HG03354 (cell line): ENCODE measurements around the gene PPP2R2D.

Source experiments
- ATAC-seq: cut with Tn5 transposase; IDR thresholded peaks from one replicate; pipeline ENCODE4 v1.9.1; 2021; ENCODE audit warnings: mild to moderate bottlenecking; ENCODE audit not compliant: unreplicated experiment, poor library complexity, severe bottlenecking

PPP2R2D gene

GRCh38 chr10:131865223-131865917, 35.4 kb upstream of the PPP2R2D start:
- ATAC-seq = no peak

GRCh38 chr10:131866673-131867072, 34.1 kb upstream of the PPP2R2D start:
- ATAC-seq = no peak

- no peak for ATAC-seq
Observed at GRCh38 chr10:131868436-131868835, 32.4 kb upstream of the PPP2R2D start.

DNA sequence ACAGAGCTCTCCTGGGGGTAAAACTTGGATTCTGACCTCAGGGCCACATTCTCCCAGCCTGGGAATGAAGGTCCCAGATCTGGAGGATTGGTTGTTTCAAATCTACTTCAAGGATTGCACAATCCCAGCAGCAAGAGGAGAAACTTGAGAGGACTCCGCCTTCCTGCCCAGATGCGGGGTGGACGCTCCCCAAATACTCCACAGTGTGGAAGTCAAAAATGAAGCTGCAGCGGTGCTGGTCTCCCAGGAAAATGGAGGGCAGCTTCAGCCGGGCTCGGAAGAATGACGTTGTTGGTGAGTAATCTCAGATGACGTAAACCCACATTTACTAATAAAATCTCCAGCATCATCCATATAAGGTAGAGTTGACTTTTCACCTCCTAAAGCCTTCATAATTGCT, 31.5 kb upstream of the PPP2R2D start:
- ATAC-seq = no peak

DNA sequence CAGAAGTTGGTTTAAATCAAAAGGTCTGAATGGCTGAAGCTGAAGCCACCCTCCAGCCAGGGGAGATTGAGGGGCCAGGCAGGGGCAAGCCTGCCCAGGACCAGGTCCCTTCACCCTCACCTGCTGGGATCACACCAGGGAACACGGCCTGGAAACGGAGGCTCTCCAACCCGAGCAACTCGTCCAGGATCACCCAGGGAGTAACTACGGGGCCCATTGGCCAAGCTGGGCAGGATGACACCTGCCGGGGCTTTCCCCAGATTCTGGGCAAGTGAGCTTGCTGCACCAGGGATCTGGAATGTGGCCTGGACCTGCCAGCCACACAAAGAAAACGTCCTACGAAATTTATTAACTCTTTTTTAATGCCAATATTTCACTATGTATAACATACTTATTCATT, 30.4 kb upstream of the PPP2R2D start:
- ATAC-seq = no peak

DNA sequence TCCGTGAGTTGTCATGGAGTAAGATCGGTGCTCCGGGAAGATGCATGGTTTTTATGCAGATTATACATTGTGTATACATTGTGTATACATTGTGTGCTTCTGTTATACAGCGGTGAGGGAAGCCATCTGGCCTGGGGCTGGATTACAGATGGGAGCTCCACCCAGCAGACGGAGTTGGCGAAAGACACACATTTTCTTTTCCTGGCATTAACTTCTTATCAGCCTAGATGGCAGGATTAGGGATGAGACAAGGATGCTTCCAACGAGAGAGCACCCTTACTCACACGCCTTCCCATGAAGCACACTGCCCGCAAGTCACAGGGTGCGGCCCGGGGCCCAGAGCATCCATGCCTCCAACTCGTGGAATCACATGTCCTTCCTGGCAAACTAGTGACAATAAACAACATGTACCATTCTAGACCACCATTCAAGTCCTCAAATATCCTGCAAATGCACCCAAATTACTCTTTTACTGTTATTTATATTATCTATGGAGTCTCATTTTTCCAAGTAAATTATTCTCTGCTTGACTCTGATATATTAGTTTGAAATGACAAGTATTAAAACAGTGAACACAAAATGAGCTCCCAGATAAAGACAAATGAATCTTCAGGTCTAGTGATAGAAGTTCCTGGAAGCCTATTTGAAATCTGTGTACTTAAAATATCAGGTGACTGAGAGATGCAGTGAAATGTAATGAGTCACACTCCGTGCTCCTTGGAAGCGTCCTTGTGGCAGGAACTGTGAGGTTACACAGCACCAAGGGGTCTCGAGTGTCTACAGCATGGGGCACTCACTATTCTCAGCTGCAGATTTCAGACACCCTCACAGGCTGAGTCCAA, 29.8 kb upstream of the PPP2R2D start:
- ATAC-seq = no peak

DNA sequence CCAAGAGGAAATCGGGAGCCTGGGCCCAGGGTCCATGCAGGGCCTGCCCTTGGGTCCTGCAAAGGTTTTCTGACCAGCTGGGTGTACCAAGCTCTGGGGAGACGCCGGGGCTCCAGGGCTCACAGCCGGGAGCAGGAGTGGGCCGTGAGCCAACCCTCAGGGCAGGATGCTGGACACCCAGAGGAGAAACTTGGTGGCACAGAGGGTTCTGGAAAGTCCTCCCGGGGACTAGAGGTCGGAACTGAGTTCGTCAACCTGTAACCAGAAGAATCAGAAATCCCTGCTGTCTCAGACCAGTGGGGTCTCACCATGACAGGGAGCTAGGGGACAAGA, 29.2 kb upstream of the PPP2R2D start:
- no peak for ATAC-seq

DNA sequence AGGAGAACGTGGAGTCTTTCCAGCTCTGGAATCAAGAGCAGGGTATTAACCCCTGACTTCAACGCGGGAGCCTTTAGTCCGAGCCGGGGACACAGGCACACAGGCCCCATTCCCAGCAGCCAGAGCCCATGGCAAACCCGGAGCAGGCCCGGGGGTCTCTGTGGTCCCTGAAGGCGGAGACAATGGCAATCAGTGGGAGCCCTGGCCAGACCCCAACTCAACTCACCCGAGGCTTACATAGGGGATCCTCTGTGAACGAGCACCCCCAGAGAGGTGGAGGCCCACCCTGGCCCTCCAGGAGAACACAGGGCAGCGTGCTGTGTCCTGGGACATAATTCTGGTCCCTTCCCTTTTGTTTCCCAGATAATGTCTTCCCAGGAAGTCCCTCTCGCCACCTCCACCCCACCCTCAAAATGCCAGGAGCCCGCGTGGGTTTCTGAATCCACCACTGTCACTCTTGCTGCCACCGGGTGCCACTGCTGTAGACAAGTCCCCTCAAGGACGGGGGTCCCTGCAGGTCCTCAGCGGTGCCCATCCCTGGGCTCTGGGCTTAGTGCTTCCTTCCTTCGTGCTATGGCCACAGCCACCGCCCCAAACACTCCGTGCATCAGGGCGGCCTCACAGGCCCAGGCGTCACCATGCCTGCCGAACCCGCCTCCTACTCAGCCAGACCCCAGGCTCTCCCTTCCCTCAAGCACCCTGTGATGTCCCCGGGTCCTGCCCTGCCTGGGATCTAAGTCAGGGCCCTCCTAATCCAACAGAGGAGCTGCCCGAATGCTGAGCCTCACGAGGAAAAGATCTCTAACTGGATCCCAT, 28.6 kb upstream of the PPP2R2D start:
- no peak for ATAC-seq

- ATAC-seq = no peak
Observed at GRCh38 chr10:131872827-131873375, 27.9 kb upstream of the PPP2R2D start.

DNA sequence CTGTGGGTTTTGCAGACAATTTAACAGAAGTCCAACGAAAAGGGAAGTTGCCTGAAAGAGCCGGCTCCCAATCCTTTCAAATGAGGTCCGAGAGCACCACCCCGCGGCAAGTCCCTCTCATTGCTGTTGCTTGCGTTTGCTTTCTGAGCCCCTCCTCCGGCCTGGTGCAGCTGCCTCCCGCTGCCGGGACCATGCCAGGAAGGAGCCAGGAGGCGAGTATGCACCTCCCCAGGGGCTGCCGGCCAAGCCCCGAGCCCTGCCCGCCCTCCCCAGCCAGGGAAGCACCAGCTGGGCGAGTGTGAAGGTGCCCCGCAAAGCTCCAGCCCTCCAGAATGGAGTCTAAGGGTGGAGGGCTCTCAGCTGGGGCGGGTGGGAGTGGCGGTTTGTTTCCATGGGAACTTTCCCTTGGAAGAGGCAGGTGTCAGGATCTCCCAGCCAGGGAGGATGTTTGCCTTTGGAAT, 25.8 kb upstream of the PPP2R2D start:
- peak; percentile 93 for ATAC-seq

DNA sequence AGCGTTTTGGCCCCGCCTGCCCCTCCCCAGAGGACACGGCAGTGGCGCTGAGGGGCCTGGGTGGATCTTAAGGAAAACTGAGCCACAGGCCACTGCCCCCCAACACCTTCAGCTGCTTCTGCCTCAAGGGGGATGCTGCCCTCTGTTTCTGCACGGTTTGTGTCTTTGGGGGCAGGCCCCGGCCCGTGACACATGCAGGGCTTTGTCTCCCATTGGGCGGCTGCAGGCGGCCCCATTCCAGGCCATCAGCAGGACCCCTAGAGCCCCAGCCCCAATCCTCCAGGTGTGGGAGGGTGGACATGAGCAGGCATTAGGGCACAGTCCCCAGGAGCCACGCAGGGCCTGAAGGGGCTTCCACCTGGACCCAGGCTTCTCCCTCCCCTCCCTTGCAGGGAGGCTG, 25.3 kb upstream of the PPP2R2D start:
- no peak for ATAC-seq

GRCh38 chr10:131876017-131876416, 24.8 kb upstream of the PPP2R2D start:
- no peak for ATAC-seq

DNA sequence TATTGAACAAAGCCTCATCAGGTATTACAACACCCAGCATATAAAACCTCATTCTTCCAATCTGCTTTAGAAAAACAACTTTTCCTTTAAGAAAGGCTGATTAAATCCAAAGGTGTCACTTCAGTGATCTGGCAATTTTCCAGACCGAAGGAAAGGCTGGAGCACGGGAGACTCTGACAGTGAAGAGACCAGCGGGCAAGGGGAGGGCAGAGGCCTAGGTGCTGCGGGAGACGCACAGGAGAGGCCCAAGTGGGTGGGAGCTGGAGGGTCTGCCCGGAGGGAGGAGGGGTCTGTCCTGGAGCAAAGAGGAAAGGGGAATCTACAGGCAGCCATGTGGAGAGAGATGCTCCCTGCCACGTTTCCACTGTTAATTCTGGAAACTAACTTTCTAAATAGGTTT, 24.3 kb upstream of the PPP2R2D start:
- no peak for ATAC-seq

GRCh38 chr10:131880016-131880590, 20.7 kb upstream of the PPP2R2D start:
- ATAC-seq = no peak

GRCh38 chr10:131881104-131881880, 19.5 kb upstream of the PPP2R2D start:
- ATAC-seq = no peak

DNA sequence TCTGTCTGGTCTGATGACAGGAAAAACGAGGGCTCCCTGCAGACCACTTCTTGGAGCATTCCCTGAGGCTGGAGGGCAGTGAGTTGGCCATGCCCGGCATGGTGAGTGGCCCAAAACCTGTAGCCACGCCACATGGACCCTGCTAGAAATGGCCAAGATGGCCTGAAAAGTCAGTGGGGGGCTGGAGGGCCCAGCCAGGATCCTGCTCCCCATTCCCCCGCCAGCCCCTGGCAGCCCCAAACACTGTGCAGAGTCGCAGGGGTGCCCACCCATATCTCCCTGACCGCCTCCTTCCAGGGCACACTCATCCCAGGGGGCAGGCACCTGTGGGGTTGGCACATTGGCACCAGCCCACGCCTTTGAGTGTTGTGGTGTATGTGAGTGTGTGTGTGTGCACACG, 18.7 kb upstream of the PPP2R2D start:
- no peak for ATAC-seq

GRCh38 chr10:131882590-131883451, 18.0 kb upstream of the PPP2R2D start:
- ATAC-seq = no peak
